Activated naive CD4-positive, alpha-beta T cell treated with anti-CD3 and anti-CD28 coated beads, Interleukin-2, amount 10 ng/mL, durations not matched to agents 7 days and 5 days (primary cell): ENCODE data around the gene DCLRE1B.

Source experiments
- CTCF ChIA-PET: fragments of 350-600 bp; sonication (Branson Sonifier 250); formaldehyde crosslinking; loops from one replicate; lab custom pipeline; 2021; ENCODE audit warnings: antibody characterized with exemption; lab: Charles Lee
- DNase-seq: peaks from one replicate; pipeline ENCODE4 v3.0.0-alpha.2; 2020
- H3K27ac Mint-ChIP-seq: one replicate; pipeline ENCODE4 v1.8.0; 2021; ENCODE audit warnings: mild to moderate bottlenecking, moderate library complexity, mixed read lengths
- H3K27me3 Mint-ChIP-seq: one replicate; pipeline ENCODE4 v1.8.0; 2021; ENCODE audit warnings: mild to moderate bottlenecking, mixed read lengths
- H3K36me3 Mint-ChIP-seq: one replicate; pipeline ENCODE4 v1.8.0; 2021; ENCODE audit warnings: mixed read lengths
- H3K4me1 Mint-ChIP-seq: one replicate; pipeline ENCODE4 v1.8.0; 2021; ENCODE audit warnings: mixed read lengths
- H3K4me3 Mint-ChIP-seq: one replicate; pipeline ENCODE4 v1.8.0; 2021; ENCODE audit warnings: mild to moderate bottlenecking, moderate library complexity, mixed read lengths
- H3K9me3 Mint-ChIP-seq: one replicate; pipeline ENCODE4 v1.8.0; 2021; ENCODE audit warnings: mixed read lengths

The DCLRE1B gene

DNA sequence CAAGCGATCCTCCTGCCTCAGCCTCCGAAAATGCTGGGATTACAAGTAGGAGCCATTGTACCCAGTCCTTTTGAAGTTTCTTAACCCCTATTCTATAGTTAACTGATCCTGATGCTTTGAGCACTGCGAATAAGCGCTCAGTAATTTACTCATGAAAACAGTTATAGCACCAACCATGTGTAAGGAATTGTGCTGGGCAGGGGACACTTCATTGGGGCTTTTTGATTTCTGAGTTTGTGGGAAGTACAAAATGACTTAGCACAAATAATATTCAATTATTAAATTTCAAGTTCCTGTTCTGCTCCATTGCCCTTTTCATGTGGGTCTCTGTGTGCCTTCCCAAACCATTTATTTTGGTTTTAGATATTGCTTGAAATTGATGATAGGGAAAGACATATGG lies 17.8 kb downstream of the DCLRE1B start:
- H3K9me3 Mint-ChIP-seq = no peaks in the 10 kb centered on the region
- no peak overlapping the region for H3K4me3 Mint-ChIP-seq
- CTCF ChIA-PET = no interaction called here
- H3K36me3 Mint-ChIP-seq = no peaks in the 10 kb centered on the region
- no peak overlapping the region for H3K27ac Mint-ChIP-seq
- DNase-seq = no peak
- peaks cover 4% of the 10 kb centered on the region for H3K4me1 Mint-ChIP-seq
- H3K27me3 Mint-ChIP-seq = peaks cover 36% of the 10 kb centered on the region

DNA sequence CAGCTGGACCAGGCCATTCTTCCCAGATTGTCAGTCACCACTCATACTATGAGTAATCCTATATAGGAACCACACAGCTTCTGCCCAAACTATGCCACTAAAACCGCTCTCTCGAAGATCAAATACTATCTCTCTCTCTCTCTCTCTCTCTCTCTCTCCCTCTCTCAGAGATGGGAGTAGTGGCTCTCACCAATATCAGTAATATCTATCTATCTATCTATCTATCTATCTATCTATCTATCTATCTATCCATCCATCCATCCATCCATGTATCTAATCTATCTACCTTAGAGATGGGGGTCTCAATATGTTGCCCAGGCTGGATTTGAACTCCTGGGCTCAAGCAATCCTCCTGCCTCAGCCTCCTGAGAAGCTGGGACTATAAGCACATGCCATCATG lies 19.3 kb downstream of the DCLRE1B start:
- H3K36me3 Mint-ChIP-seq = peaks cover 6% of the 10 kb centered on the region
- H3K9me3 Mint-ChIP-seq = no peaks in the 10 kb centered on the region
- peaks cover 15% of the 10 kb centered on the region for H3K4me1 Mint-ChIP-seq
- CTCF ChIA-PET = interaction anchor here (0.9 to 1.3 kb wide), 2 partner anchors 15 to 89 kb away, joined by 3 to 4 read pairs; no protein-coding TSS in a partner anchor
- peaks cover 36% of the 10 kb centered on the region for H3K27me3 Mint-ChIP-seq
- no peak overlapping the region for H3K4me3 Mint-ChIP-seq
- no peak for DNase-seq
- H3K27ac Mint-ChIP-seq = no peak overlapping the region

DNA sequence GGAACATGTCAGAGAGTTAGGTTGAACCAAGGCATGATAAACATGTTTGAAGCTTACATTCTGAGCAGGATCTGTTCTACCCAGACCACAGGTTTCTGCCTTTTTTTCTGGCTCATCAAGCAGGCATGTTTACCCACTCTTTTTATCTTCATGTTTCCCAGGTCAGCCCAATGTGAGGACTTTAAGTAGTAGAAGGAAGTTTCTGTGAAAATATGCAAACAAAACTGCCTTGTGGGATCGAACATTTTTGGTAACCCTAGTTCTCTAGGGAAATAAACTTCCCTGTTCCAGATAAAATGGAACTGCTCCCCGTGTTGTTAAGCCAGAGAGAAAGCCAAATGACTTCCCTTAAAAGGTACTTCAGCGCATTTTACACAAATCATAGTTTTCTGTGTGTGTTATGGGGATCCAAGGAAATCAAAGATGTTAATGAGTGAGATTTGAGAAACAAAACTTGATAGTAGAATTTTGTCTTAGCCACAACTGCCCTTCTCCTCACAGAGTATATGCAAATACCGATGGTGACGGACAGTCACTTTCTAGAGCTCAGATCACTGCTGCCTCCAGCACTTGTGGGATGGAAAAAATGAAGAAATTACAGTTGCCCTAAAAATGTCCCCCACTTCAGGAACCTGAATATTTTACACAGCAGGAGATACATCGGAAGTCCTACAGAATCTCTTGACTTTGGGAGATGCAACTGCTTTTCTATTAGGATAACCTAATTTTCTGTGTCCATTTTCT lies 23.2 kb downstream of the DCLRE1B start:
- DNase-seq = no peak
- Mint-ChIP-seq H3K4me3 (peak overlapping the region; percentile 94), H3K9me3 (no peaks in the 10 kb centered on the region), H3K27me3 (peaks cover 24% of the 10 kb centered on the region), H3K27ac (peak overlapping the region; percentile 98), H3K36me3 (peaks cover 18% of the 10 kb centered on the region), H3K4me1 (peaks cover 46% of the 10 kb centered on the region)
- CTCF ChIA-PET = interaction anchor here (0.9 to 5.2 kb wide), 9 partner anchors 9 to 94 kb away, joined by 3 to 29 read pairs (median 4); partner anchors contain the start of genes AP4B1 and DCLRE1B

DNA sequence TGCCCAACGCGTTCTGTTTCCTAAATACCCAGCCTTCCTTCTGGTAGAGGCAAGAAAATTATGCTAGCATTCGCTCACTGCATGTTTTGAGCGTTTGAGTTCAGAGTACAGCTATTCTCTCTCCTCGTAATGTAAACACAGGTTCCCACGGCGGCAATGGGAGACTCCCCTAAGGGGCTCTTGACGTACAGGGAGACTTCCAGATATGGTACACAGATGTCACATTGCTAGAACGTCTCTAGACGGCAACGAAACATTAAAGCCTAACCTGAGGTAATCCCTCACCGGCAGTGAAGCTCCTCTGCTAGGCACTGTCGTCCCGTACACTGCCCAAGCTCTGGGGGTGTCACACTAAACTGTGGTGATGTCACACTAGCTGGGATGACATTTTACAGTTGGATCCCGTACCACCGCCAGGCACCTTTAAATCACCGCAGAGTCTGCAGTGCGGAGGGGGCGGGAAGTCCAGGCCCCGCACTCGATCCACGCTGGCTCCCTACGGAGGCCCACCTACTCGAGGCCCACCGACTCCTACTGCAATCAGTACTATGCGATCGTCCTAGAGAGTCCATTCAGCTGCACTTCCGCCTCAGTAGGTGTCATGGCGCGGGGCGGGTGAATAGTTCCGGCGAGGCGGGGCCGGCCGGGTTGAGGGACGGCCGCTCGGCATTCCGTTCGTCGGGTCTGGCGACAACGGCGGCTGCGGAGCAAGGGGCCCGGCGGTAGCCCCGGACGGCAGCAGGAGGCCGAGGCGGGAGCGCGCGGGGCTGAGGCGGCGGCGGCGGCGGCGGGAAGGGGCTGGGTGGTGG lies 24.0 kb downstream of the DCLRE1B start, which contains the start of gene HIPK1:
Gene HIPK1 (plus strand): TSS at position 384 of the 809 bp plus-strand sequence.
- Mint-ChIP-seq H3K27me3 (peaks cover 18% of the 10 kb centered on the region), H3K4me1 (peaks cover 53% of the 10 kb centered on the region), H3K4me3 (peak within 1 kb of the TSS; percentile 97), H3K36me3 (peaks cover 25% of the 10 kb centered on the region), H3K9me3 (no peaks in the 10 kb centered on the region), H3K27ac (peak within 1 kb of the TSS; percentile 98)
- CTCF ChIA-PET = interaction anchor here (0.9 to 5.2 kb wide), 12 partner anchors 9 to 95 kb away, joined by 3 to 29 read pairs (median 6); partner anchors contain the start of genes AP4B1 and DCLRE1B
- DNase-seq = peak; percentile 95

DNA sequence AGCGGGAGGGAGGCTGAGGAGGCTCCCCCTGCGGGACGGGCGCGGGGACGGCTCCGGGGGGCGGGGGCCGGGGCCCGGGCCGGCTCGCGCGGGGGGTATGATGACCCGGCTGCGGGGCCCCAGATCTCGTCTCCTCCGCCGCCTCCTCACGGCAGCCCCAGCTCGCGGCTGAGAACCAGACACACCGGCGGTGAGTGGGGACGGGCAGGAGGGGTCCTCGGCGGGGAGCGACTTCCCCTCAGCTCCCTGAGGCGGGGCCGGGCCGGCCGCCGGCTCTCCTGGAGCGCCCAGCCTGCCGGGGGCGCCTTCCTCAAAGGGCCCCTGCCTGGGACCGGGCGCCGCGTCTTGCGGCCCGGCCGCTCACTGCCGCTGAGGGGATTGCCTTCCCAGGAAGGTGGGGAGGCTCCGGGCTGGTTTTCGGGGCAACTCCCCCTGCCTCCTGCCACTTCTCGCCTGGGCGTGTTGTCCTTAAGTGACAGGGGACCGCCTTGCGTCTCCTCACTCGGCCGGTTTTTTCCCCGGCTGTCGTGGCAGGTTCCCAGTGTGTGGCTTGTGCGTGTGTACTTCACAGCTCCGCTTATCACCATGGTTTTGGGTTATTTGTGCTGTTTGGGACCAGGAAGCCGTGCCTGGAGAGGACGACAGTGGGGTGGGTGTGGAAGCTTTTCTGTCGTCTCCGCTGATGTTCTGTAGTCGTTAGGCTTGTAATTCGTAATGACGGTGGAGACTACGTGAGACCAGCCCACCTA lies 24.8 kb downstream of the DCLRE1B start:
- Mint-ChIP-seq H3K27me3 (peaks cover 10% of the 10 kb centered on the region), H3K9me3 (no peaks in the 10 kb centered on the region), H3K27ac (peak overlapping the region; percentile 95), H3K36me3 (peaks cover 29% of the 10 kb centered on the region), H3K4me3 (peak overlapping the region; percentile 97), H3K4me1 (peaks cover 57% of the 10 kb centered on the region)
- CTCF ChIA-PET = interaction anchor here (1.3 to 5.2 kb wide), 10 partner anchors 10 to 118 kb away, joined by 4 to 29 read pairs (median 11); partner anchors contain the start of genes AP4B1, DCLRE1B and RSBN1
- peak; percentile 71 for DNase-seq

DNA sequence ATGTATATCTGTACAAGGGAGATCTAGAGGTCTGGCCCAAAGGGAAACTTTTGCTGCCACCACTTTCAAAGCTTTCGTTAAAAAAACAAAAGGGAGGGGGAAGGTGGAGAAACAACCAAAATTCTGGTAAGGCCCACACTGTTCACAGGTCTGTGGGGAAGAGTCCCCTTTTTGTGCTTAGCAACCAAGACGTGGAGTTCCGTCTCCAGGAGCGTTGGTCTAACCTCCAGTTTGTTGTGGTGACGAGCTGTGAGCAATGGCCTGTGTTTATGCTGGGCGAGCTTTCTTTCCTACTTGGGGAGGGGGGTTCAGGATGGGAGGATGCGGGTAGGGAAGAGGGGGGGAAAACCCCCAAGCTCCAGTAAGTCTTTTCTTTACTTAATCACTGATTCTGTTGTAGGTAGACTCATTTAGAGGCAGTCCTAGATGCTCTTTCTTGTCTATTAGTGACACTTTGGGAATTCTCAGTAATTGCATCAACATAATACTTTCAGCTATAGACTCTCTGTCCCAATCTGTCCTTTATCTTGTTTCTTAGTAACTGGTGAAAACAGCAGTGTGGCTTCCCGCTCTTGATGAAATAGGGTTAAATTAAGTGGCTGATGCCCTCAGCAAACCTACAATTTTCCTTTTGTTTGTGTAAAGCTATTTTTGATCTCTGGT lies 25.5 kb downstream of the DCLRE1B start:
- peak; percentile 75 for DNase-seq
- Mint-ChIP-seq H3K4me1 (peaks cover 64% of the 10 kb centered on the region), H3K9me3 (no peaks in the 10 kb centered on the region), H3K4me3 (peak overlapping the region; percentile 97), H3K27ac (peak overlapping the region; percentile 95), H3K36me3 (peaks cover 36% of the 10 kb centered on the region), H3K27me3 (peaks cover 6% of the 10 kb centered on the region)
- CTCF ChIA-PET = interaction anchor here (0.9 to 5.2 kb wide), 12 partner anchors 10 to 119 kb away, joined by 3 to 29 read pairs (median 6); partner anchors contain the start of genes AP4B1, DCLRE1B and RSBN1

DNA sequence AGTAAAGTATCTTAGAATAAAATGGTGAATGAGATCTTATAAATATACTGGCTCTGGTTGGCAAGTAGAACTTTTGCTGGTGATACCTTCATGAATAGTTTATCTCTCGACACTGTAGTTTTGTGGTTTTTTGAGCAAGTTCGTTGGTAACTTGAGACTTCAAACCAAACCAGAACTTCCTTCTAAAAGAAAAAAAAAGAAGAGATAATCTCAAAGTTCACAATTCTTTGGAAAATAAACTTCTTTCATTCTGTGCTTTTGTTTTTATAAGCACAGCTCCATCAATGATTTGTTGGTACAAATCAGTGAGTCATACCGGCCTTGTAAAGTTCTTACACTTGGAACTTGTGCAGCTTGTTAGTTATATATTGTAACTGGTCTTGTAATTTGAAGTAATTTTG lies 26.3 kb downstream of the DCLRE1B start:
- Mint-ChIP-seq H3K4me1 (peaks cover 71% of the 10 kb centered on the region), H3K9me3 (no peaks in the 10 kb centered on the region), H3K4me3 (peak overlapping the region; percentile 97), H3K27me3 (peaks cover 3% of the 10 kb centered on the region), H3K27ac (peak overlapping the region; percentile 95), H3K36me3 (peaks cover 40% of the 10 kb centered on the region)
- no peak for DNase-seq
- CTCF ChIA-PET = interaction anchor here (0.9 to 5.2 kb wide), 7 partner anchors 10 to 96 kb away, joined by 3 to 29 read pairs (median 18); partner anchors contain the start of genes AP4B1 and DCLRE1B

DNA sequence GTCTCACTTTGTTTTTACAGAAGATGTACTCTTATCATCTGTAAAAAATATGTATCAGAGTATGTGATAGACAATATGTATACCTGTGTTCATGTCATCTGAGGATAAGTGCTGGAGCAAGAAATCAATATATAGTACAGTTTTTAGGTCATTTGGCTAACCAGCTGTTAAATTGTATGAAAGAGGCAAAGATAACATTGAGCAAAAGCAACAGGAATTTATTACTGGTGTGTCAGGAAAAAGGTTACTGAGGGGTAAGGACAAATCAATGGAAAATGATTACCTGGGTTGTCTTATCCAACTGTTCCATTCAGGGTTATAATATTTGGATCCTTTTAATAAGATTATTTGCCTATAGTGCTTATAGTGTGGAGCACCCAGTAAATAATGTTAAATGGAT lies 28.9 kb downstream of the DCLRE1B start:
- CTCF ChIA-PET = interaction anchor here (1.0 to 1.3 kb wide), 2 partner anchors 18 to 29 kb away, joined by 3 to 4 read pairs; partner anchors contain the start of genes AP4B1 and DCLRE1B
- H3K27me3 Mint-ChIP-seq = no peaks in the 10 kb centered on the region
- peaks cover 49% of the 10 kb centered on the region for H3K36me3 Mint-ChIP-seq
- H3K9me3 Mint-ChIP-seq = no peaks in the 10 kb centered on the region
- H3K27ac Mint-ChIP-seq = peak overlapping the region; percentile 70
- peaks cover 81% of the 10 kb centered on the region for H3K4me1 Mint-ChIP-seq
- no peak for DNase-seq
- peak overlapping the region; percentile 97 for H3K4me3 Mint-ChIP-seq

DNA sequence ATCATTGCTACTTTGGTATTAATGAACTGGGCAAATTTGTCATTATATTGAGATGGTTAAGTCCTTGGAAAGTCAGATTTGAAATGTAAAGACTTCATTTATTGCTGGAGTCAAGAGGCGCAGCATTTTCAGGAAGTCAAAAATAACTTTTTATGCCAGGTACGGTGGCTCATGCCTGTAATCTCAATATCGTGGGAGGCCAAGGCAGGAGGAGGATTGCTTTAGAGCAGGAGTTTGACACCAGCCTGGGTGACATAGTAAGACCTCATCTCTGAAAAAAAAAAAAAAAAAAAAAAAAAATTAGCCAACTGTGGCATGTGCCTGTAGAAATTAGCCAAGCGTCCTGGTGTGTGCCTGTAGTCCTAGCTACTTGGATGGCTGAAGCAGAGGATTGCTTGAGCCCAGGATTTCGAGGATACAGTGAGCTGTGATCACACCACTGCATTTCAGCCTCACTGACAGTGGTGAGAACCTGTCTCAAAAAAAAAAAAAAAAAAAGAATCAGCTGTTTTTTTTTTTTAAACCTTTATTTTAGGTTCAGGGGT lies 29.5 kb downstream of the DCLRE1B start:
- CTCF ChIA-PET = interaction anchor here (1.3 kb wide), 1 partner anchor 30 kb away, joined by 3 read pairs; the partner anchor contains the start of genes AP4B1 and DCLRE1B
- DNase-seq = no peak
- H3K4me1 Mint-ChIP-seq = peaks cover 87% of the 10 kb centered on the region
- peak overlapping the region; percentile 31 for H3K27ac Mint-ChIP-seq
- H3K36me3 Mint-ChIP-seq = peaks cover 46% of the 10 kb centered on the region
- H3K4me3 Mint-ChIP-seq = no peak overlapping the region
- no peaks in the 10 kb centered on the region for H3K9me3 Mint-ChIP-seq
- no peaks in the 10 kb centered on the region for H3K27me3 Mint-ChIP-seq

DNA sequence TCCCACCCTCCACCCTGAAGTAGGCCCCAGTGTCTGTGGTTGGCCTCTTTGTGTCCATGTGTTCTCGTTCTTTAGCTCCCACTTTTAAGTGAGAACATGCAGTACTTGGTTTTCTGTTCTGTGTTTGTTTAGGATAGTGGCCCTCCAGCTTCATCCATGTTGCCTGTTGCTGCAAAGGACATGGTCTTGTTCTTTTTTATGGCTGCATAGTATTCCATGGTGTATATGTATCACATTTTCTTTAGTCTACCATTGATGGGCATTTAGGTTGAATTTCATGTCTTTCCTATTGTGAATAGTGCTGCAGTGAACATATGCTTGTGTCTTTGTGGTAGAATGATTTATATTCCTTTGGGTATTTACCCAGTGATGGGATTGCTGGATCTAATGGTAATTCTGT lies 30.1 kb downstream of the DCLRE1B start:
- Mint-ChIP-seq H3K4me3 (no peak overlapping the region), H3K36me3 (peaks cover 45% of the 10 kb centered on the region), H3K4me1 (peaks cover 93% of the 10 kb centered on the region), H3K27me3 (no peaks in the 10 kb centered on the region), H3K9me3 (no peaks in the 10 kb centered on the region), H3K27ac (no peak overlapping the region)
- DNase-seq = no peak
- CTCF ChIA-PET = no interaction called here

DNA sequence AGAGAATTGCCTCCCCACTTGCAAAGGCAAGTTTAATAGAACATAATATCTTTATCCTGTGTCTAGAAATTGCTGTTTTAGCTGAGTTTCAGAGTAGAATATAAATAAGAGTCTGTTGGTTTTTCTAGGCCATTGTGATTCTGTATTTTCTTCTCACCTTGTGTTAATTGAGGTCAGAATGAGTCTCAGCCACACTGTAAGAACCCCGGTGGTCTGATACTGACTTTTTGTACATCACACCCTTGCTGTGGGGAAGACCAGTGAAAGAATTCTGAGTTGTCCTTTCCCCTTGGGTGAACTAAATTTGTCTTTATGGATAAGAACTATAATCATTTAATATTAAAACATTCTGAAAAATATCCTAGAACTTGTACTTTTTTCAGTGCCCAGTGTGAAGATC lies 30.8 kb downstream of the DCLRE1B start:
- no peak overlapping the region for H3K27ac Mint-ChIP-seq
- H3K36me3 Mint-ChIP-seq = peaks cover 51% of the 10 kb centered on the region
- CTCF ChIA-PET = no interaction called here
- no peak for DNase-seq
- peaks cover 93% of the 10 kb centered on the region for H3K4me1 Mint-ChIP-seq
- no peak overlapping the region for H3K4me3 Mint-ChIP-seq
- H3K9me3 Mint-ChIP-seq = no peaks in the 10 kb centered on the region
- H3K27me3 Mint-ChIP-seq = no peaks in the 10 kb centered on the region

DNA sequence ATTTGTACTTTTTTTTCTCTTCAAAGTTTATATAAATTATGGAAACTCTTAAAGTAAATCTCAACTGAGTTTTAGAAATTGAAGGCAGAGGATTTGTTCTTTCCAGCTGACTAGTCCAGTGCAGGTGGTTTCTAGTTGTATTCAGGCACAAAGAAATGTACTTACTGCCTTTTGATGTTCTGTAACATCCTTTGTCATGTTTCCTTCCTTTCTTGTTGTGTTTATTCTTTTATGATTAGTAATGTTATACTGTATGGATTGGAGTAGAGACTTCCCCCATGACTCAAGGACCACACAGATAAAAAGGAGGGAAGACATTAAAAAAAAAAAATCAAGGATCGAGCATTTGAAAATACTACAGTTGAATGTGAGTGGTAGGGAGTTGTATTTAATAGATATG lies 32.0 kb downstream of the DCLRE1B start:
- Mint-ChIP-seq H3K9me3 (no peaks in the 10 kb centered on the region), H3K4me1 (peaks cover 89% of the 10 kb centered on the region)
- CTCF ChIA-PET = interaction anchor here (1.3 to 1.5 kb wide), 2 partner anchors 9 to 12 kb away, joined by 3 to 5 read pairs; no protein-coding TSS in a partner anchor

More for the DNA sequence above, 32.0 kb downstream of the DCLRE1B start:
- Mint-ChIP-seq H3K4me3 (no peak overlapping the region), H3K27ac (peak overlapping the region; percentile 11), H3K27me3 (no peaks in the 10 kb centered on the region), H3K36me3 (peaks cover 57% of the 10 kb centered on the region)
- DNase-seq = no peak
